Adrenal gland (tissue), 12 donors: Measurements from ENCODE around the gene ZBTB45. TPM values are rescaled to one million over a fixed set of nuclear protein-coding genes. Genes with fewer than 3 reads are reported as not detected.

Experiments
- DNase-seq, 7 donors: peaks; one replicate each; pipeline ENCODE4 v3.0.0-alpha.2; 2019 to 2020
- H3K27ac ChIP-seq, 5 donors: fragments of 200-600 bp; sonication (generic) in 4 of 5; 1 replicate in 3 of 5; 2 replicates in 2 of 5; pipeline versions ENCODE4 v1.5.1 to v1.8.0; 2016 to 2020; ENCODE audit warnings: mild to moderate bottlenecking in 1 of 5
- H3K27me3 ChIP-seq: fragments of 200-600 bp; 2 replicates; pipeline ENCODE4 v1.8.0; 2021
- H3K36me3 ChIP-seq, 2 donors: fragments of 200-600 bp; replicated peaks in 1 of 2; 1 replicate in 1 of 2; 2 replicates in 1 of 2; pipeline versions ENCODE4 v1.5.1 to v1.8.0; 2018 to 2022
- H3K4me1 ChIP-seq, 2 donors: fragments of 200-600 bp; replicated peaks in 1 of 2; 1 replicate in 1 of 2; 2 replicates in 1 of 2; pipeline versions ENCODE4 v1.5.1 to v1.8.0; 2018 to 2021
- H3K4me3 ChIP-seq, 4 donors: fragments of 200-600 bp; sonication (generic) in 3 of 4; one replicate each; pipeline ENCODE4 v1.5.1; 2016 to 2018
- H3K9me3 ChIP-seq, 3 donors: fragments of 200-600 bp; sonication (generic) in 1 of 3; replicated peaks in 1 of 3; 1 replicate in 2 of 3; 2 replicates in 1 of 3; pipeline versions ENCODE4 v1.5.1 to v1.8.0; 2016 to 2021
- CTCF ChIP-seq, 6 experiments: fragments of 450-650 bp in 4 of 6; fragments of 200-600 bp in 2 of 6; sonication (generic) in 1 of 6; IDR thresholded peaks; 1 replicate in 5 of 6; 2 replicates in 1 of 6; pipeline versions ENCODE4 v1.5.1 to v1.8.0; 2016 to 2021; ENCODE audit warnings: antibody characterized with exemption in 6 of 6, mild to moderate bottlenecking in 2 of 6, moderate library complexity in 1 of 6
- POLR2A ChIP-seq, 2 donors: fragments of 450-650 bp; IDR thresholded peaks; one replicate each; pipeline ENCODE4 v1.6.1; 2017; ENCODE audit warnings: antibody characterized with exemption in 2 of 2, mild to moderate bottlenecking in 2 of 2, moderate library complexity in 1 of 2
- WGBS, 4 donors: extraction: QIAGEN DNeasy Blood & Tissue Kit in 2 of 4; methylation state at CpG; one replicate each; pipeline versions ENCODE4 v1.1.5 to v1.1.7; 2013 to 2017; 5-methylcytosine and 5-hydroxymethylcytosine counted together
- intact Hi-C, 2 donors: fragments of 100-400 bp; cut with DNase I; formaldehyde crosslinking; loops; one replicate each; pipeline versions ENCODE4 v1.14.1 to v1.15.0; 2022 to 2023
- polyA plus RNA-seq, 3 donors: library from polyadenylated mRNA; stranded (reverse); fragments of 200-250 nt in 2 of 3; fragments of 350-450 nt in 1 of 3; fragmentation: Illumina TruSeq in 1 of 3; extraction: RNeasy Lipid Tissue Mini Kit (QIAGEN cat#74804) in 1 of 3; gene quantifications; one replicate each; pipeline ENCODE4 v1.2.3, GENCODE V29; 2013 to 2014
- total RNA-seq, 9 donors: library from RNA; depleted of rRNA in 4 of 9; stranded (reverse); fragments of >200 nt in 4 of 9; fragments of 120-200 nt in 1 of 9; fragmentation: NEBNext Ultra II Directional in 1 of 9; extraction: Animal tissue kit (Norgen Biotek cat#: 25700) in 1 of 9; gene quantifications; one replicate each; pipeline versions ENCODE4 v1.1.0 to v1.2.4, GENCODE V29; 2013 to 2023
- donor health status: healthy with polysubstance abuse.
- donor health status: Bipolar disorder and iron deficiency.
- donor health status: DM: yes; HTN: yes; CAD: no.
- donor health status: DM: no; HTN: no; CAD: no.
- donor health status: DM: no; HTN: no; CAD: no.
- donor health status: DM: yes; HTN: yes; CAD: no.

ZBTB45 gene
- total and polyA plus RNA-seq, 12 donors = 1.7 to 20.4 (median 12.8) TPM

GRCh38 chr19:58563823-58564222 is 44.2 kb upstream of the ZBTB45 start:
- intact Hi-C loops = no loop called here
- H3K36me3 ChIP-seq = peaks cover 0 to 11% of the 10 kb centered on the region in 2 donors
- WGBS, 4 donors = 67 to 73% (median 71%) methylated on average over 6 of the region's 6 CpGs
- H3K27ac ChIP-seq = no peak overlapping the region
- TF ChIP-seq POLR2A (IDR thresholded peaks at IDR 0.05) (no peak), CTCF (IDR thresholded peaks at IDR 0.05) (no peak)
- no peaks in the 10 kb centered on the region for H3K9me3 ChIP-seq
- H3K4me1 ChIP-seq = peaks cover 19 to 38% of the 10 kb centered on the region in 2 donors
- H3K4me3 ChIP-seq = no peak overlapping the region
- DNase-seq = peak in 2 of 7 donors; percentile 22 to 54
- H3K27me3 ChIP-seq = no peaks in the 10 kb centered on the region

GRCh38 chr19:58563034-58563573 is 43.5 kb upstream of the ZBTB45 start:
- DNase-seq = peak in 1 of 7 donors; percentile 42
- Histone ChIP-seq H3K27me3 (no peaks in the 10 kb centered on the region), H3K4me3 (peak overlapping the region in 1 of 4 donors; percentile 20), H3K4me1 (peaks cover 19 to 38% of the 10 kb centered on the region in 2 donors), H3K9me3 (no peaks in the 10 kb centered on the region), H3K27ac (peak overlapping the region in 2 of 5 donors; percentile 76 to 81), H3K36me3 (peaks cover 0 to 7% of the 10 kb centered on the region in 2 donors)
- TF ChIP-seq CTCF (IDR thresholded peaks at IDR 0.05) = no peak
- TF ChIP-seq POLR2A (IDR thresholded peaks at IDR 0.05) = no peak
- WGBS, 4 donors = 4 to 8% (median 6%) methylated on average over 14 to 40 of the region's 40 CpGs
- intact Hi-C loops = no loop called here

- intact Hi-C loops = no loop called here
- peak in 6 of 7 donors; percentile 52 to 82 (median 64) for DNase-seq
- peak overlapping the region in 2 of 5 donors; percentile 76 to 81 for H3K27ac ChIP-seq
These were observed 42.8 kb upstream of the ZBTB45 start for GRCh38 chr19:58562122-58563033.

More at GRCh38 chr19:58562122-58563033, 42.8 kb upstream of the ZBTB45 start:
- Histone ChIP-seq H3K9me3 (no peaks in the 10 kb centered on the region), H3K4me3 (peak overlapping the region in 1 of 4 donors; percentile 20), H3K4me1 (peaks cover 22 to 38% of the 10 kb centered on the region in 2 donors), H3K36me3 (peaks cover 0 to 5% of the 10 kb centered on the region in 2 donors), H3K27me3 (no peaks in the 10 kb centered on the region)
- TF ChIP-seq POLR2A (IDR thresholded peaks at IDR 0.05) = peak in 1 of 2 donors; percentile 26
- TF ChIP-seq CTCF (IDR thresholded peaks at IDR 0.05) = no peak
- WGBS, 4 donors = 4 to 6% (median 5%) methylated on average over 22 to 107 of the region's 107 CpGs; no CpG with 5 or more reads in 1 of the 4 donors
